C4-2B (cell line): Measurements from ENCODE around the gene LAPTM5.
"Not testable (repeated sequence)": the region's sequence is repeated elsewhere in the genome, so short reads cannot be mapped to it uniquely, and the experiment has no call there.

Source experiments
- H3K27ac ChIP-seq: fragments of 450-650 bp; 2 replicates; pipeline ENCODE4 v1.5.1; 2017
- ZFX ChIP-seq: fragments of 450-650 bp; IDR thresholded peaks from 2 replicates; pipeline ENCODE4 v1.6.1; 2017
- TF ChIP-seq, protein P1 (sequence below): fragments of 450-650 bp; conservative IDR thresholded peaks from 2 replicates; pipeline ENCODE4 v1.5.1; 2017; ENCODE audit warnings: mild to moderate bottlenecking

LAPTM5 gene

DNA sequence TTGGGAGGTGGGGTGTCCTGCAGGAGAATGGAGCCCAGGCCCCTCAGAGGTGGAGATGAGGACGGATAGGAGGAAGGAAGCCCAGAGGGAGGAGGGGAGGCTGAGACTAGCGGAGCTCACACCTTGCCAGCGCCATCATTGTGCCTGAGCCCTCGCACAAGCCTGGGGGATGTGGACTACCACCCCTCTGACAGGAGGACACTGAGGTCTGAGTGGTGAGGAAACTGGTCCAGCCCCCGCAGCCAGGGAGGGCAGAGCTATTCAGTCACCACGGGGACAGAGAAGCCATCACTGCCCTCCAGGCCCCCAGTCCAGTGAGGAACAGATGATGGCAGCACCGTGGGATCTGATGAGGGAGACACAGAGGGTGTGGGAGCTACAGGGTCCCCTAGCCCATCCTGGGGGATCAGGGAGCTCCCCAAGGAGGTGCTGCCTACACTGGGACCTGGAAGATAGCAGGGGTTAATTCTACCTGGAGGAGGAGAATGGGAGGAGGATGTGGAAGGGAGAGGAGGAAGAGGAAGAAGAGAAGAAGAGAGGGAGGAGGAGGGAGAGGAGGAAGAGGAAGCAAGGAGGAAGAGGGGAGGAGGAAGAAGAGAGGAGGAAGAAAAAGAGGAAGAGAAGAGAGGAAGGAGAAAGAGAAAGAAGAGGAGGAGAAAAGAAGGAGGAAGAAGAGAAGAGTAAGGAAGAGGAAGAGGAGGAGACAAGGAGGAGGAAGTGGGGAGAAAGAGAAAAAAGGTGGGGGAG lies 65.2 kb downstream of the LAPTM5 start:
- H3K27ac ChIP-seq, result no peak overlapping the region
- TF ChIP-seq, protein P1, sequence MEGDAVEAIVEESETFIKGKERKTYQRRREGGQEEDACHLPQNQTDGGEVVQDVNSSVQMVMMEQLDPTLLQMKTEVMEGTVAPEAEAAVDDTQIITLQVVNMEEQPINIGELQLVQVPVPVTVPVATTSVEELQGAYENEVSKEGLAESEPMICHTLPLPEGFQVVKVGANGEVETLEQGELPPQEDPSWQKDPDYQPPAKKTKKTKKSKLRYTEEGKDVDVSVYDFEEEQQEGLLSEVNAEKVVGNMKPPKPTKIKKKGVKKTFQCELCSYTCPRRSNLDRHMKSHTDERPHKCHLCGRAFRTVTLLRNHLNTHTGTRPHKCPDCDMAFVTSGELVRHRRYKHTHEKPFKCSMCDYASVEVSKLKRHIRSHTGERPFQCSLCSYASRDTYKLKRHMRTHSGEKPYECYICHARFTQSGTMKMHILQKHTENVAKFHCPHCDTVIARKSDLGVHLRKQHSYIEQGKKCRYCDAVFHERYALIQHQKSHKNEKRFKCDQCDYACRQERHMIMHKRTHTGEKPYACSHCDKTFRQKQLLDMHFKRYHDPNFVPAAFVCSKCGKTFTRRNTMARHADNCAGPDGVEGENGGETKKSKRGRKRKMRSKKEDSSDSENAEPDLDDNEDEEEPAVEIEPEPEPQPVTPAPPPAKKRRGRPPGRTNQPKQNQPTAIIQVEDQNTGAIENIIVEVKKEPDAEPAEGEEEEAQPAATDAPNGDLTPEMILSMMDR, result no peak
- no peak for TF ChIP-seq ZFX

DNA sequence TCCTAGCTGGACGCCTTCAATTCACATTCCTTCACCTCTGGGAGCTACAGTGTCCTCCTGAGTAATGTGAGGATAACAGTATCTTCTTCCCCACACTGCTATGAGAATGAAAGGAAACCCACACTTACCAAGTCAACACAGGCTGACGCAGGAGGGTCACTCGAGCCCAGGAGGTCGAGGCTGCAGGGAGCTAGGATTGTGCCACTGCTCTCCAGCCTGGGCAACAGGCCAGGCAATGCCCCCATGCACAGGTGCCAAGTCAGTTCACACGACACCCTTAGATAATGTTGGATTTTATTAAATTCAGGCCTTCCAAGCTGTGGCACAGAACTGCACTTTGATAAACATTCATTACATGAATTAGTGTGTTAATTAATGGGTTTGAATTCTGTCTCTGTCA lies 66.1 kb downstream of the LAPTM5 start:
- TF ChIP-seq, protein P1, result no peak
- TF ChIP-seq ZFX, result no peak

DNA sequence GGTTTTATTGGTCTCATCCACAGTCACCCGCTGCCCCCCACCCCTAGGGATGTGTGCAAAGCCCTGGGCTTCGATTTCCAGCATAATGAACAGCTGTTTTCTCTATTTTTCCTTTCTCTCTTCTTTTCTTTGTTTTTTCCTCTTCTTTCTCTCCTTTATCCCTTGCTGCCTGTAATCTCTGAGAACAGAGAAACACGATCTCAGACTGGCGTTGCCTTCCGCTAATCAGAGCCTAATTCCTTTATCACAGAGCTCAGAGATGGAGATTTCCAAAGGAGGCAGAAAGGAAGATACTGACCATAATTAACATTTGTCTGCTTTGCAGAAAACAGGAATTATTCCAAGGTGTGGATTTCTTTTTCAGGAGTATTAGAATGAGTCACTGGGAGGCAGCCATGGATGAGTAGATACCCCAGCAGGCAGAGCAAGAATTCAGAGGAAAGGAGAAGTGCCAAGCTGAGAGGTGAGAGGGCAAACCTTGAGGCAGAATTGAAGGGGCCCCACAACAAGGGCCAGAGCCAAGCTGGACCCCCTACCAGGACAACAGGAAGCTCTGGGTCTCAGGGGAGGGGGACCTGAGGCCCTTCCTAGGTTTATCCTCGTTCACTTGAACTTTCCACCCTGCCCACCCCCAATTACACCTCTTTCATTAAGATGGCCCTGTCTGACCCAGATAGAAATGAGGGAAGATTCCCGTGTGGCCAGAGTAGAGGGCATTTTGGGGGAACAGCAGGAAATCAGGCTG lies 67.5 kb downstream of the LAPTM5 start:
- no peak for TF ChIP-seq ZFX
- TF ChIP-seq, protein P1, result no peak
- no peak overlapping the region for H3K27ac ChIP-seq

More for the DNA sequence above, 66.1 kb downstream of the LAPTM5 start:
- no peak overlapping the region for H3K27ac ChIP-seq

DNA sequence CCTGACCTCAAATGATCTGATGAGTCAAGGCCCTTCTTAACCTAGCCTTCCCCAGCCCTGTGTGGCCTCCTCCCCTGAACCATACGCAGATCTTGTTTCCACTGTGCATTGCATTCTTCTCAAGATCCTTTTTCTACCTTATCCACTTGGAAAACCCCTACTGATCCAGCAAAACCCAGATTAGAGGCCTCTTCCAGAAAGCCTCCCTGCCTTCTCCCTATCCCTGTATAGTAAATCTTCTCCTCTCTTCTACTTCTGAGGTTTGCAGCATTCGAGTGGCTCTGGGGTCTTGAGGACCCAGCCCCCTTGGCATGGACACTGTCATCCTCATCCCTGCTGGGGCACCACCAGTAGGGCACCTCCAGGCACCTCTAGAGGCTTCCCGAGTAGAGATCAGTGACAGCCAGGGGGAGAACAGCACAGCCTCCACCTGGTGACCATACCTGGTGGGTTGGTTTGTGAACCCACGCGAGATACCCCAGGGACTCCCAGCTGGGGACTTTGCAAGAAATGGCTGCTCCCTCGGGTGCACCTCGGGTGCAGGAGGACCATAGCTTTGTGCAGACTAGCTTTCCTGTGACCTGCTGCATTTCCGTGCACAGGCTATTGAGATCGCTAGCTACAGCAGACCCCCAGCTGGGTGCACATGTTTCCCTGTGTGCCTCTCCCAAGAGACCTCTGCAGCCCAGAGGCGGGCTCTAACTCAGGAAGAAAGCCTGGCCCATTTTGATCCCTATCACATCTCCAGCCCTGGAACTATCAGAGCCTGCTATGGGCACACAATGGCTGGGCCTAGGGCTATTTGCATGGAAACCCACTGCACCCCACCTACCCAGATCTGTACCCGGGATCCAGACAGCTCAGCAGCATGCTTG lies 68.4 kb downstream of the LAPTM5 start:
- H3K27ac ChIP-seq, result no peak overlapping the region
- TF ChIP-seq ZFX, result no peak
- TF ChIP-seq, protein P1, result no peak

DNA sequence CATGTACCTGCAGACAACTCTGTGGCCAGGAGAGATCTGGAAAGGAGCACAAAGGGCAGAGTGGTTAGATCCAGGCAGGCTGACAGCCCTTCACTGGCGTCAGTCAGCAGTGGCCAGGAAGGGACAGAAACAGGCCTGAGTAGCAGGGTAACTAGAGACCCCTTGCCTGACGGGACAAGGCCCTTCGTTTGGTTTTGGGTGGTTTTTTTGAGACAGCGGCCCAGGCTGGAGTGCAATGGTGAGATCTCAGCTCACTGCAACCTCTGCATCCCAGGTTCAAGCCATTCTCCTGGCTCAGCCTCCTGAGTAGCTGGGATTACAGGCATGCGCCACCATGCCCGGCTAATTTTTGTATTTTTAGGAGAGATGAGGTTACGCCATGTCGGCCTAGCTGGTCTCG lies 69.1 kb downstream of the LAPTM5 start:
- H3K27ac ChIP-seq, result not testable (repeated sequence)

DNA sequence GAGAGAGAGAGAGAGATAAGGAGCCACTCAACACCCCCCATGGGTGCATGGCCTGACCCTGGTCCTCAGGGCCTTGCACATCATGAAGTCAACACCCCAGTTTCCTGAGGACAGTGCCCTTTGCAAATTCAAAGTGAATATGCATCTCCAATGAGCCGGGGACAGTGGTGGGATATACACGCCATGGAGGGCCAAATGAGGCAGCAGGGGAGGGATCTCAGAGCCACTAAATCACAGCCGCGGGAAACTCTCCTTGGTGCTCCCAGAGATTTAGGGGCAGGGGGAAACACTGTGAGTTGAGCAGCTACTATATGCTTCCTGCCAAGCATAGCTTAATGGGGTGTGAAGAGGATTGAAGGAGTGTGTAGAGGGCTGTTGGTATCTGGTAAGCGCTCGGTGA lies 69.7 kb downstream of the LAPTM5 start:
- no peak for TF ChIP-seq ZFX
- TF ChIP-seq, protein P1, result no peak
- H3K27ac ChIP-seq, result no peak overlapping the region

DNA sequence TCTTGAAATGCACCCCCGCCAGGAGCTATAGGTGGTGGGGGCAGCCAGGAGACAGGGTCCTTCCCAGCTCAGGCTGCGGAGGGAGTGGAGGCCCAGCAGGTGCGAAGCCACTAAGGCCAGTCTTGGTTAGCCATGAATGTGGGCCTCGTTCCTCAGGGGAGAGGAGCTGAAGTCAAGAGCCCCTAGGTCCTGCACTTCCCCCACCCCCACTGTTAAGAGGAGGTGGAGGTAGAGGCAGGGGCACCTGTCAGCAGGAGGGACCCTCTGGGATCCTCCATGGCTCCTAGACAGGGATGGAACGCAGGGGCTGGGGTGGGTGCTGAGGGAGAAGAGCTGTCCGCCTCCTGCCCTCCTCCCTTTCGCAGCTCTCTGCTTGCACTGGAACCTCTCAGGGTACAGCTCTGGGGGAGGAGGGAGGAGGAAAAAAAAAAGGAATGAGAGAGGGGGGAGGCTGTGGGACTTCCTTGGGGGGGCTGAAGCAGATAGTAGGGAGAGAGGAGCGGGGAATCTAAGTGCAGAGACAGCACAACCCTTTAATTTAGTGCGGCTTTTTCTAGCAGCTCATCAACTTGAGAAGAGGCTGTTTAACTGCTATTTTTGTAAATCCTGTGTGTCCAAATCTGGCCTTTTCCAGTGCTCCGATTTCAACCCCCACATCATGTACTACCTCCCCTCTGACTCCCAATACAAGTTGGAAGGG lies 71.2 kb downstream of the LAPTM5 start:
- no peak overlapping the region for H3K27ac ChIP-seq
- no peak for TF ChIP-seq ZFX
- TF ChIP-seq, protein P1, result no peak
